Gastrocnemius medialis (tissue), 4 donors: ENCODE measurements around the gene TRAPPC2L. TPM values are rescaled to one million over a fixed set of nuclear protein-coding genes. Genes with fewer than 3 reads are reported as not detected.
"Not testable (repeated sequence)": the region's sequence is repeated elsewhere in the genome, so short reads cannot be mapped to it uniquely, and the experiment has no call there.

Experiments used
- ATAC-seq, 2 donors: fragments of 150-250 bp; one replicate each; pipeline ENCODE4 v1.9.1; 2016
- DNase-seq, 2 donors: peaks; one replicate each; pipeline ENCODE4 v3.0.0-alpha.2; 2019
- H3K27ac ChIP-seq, 4 donors: fragments of 200-600 bp; sonication (generic); 1 replicate in 1 of 4; 2 replicates in 3 of 4; pipeline ENCODE4 v1.5.1; 2016 to 2018; ENCODE audit warnings: mild to moderate bottlenecking in 2 of 4, moderate library complexity in 1 of 4
- H3K27me3 ChIP-seq, 3 donors: fragments of 200-600 bp; sonication (generic) in 2 of 3; 1 replicate in 1 of 3; 2 replicates in 2 of 3; pipeline versions ENCODE4 v1.5.1 to v1.6.0; 2016 to 2019; ENCODE audit warnings: mild to moderate bottlenecking in 1 of 3, moderate library complexity in 1 of 3
- H3K36me3 ChIP-seq, 2 donors: fragments of 200-600 bp; sonication (generic) in 1 of 2; one replicate each; pipeline ENCODE4 v1.5.1; 2017 to 2018
- H3K4me1 ChIP-seq, 2 donors: fragments of 200-600 bp; sonication (generic) in 1 of 2; one replicate each; pipeline ENCODE4 v1.5.1; 2016 to 2017; ENCODE audit warnings: mild to moderate bottlenecking in 2 of 2
- H3K4me3 ChIP-seq, 4 donors: fragments of 200-600 bp; sonication (generic) in 3 of 4; 1 replicate in 1 of 4; 2 replicates in 3 of 4; pipeline ENCODE4 v1.5.1; 2016 to 2019; ENCODE audit warnings: mild to moderate bottlenecking in 2 of 4
- H3K9me3 ChIP-seq, 3 donors: fragments of 200-600 bp; sonication (generic) in 2 of 3; 1 replicate in 1 of 3; 2 replicates in 2 of 3; pipeline ENCODE4 v1.5.1; 2016 to 2019
- CTCF ChIP-seq, 5 experiments: fragments of 450-650 bp in 3 of 5; fragments of 200-600 bp in 2 of 5; sonication (generic) in 2 of 5; IDR thresholded peaks in 4 of 5; conservative IDR thresholded peaks in 1 of 5; 1 replicate in 4 of 5; 2 replicates in 1 of 5; pipeline ENCODE4 v1.5.1; 2016 to 2019; ENCODE audit warnings: antibody characterized with exemption in 5 of 5, mild to moderate bottlenecking in 3 of 5, moderate library complexity in 3 of 5
- POLR2A ChIP-seq, 2 donors: fragments of 450-650 bp; IDR thresholded peaks; one replicate each; pipeline ENCODE4 v1.6.1; 2017; ENCODE audit warnings: antibody characterized with exemption in 2 of 2, mild to moderate bottlenecking in 2 of 2, moderate library complexity in 2 of 2
- in situ Hi-C, 4 donors: fragments of 200-750 bp; cut with MboI; loops; one replicate each; pipeline versions ENCODE4 v1.15.0 to v1.8.0; 2017; ENCODE audit warnings: low sequenced_read_pairs in 4 of 4
- intact Hi-C: fragments of 100-400 bp; cut with DNase I; formaldehyde crosslinking; loops from one replicate; pipeline ENCODE4 v1.15.1; 2023; ENCODE audit warnings: low total_unique reads
- total RNA-seq, 4 donors: library from RNA; depleted of rRNA; stranded (reverse); fragments of >200 nt; gene quantifications; one replicate each; pipeline versions ENCODE4 v1.1.0 to v1.2.3, GENCODE V29; 2016

TRAPPC2L gene
- total RNA-seq, 4 donors from 2014 or later, result 17.8 to 27.9 (median 20.5) TPM

DNA sequence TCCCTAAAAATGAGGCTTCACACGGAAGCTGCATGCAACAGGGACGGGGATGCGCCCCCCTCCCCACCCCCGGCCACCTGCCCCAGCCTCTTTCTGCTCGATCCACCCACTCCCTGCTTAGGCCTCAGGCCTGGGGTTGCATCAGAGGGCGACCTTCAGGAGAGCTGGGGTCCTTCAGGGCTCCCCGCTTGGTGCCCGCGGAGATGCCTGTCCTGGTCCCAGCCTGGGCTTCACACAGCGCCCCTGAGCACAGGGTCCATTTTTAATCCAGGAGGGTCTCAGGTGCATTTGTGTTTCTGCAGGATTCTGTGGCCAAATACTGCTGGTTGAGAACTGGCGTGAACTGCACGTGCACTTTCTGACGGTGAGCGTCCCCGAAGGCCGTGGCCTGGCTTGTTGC is 37.8 kb upstream of the TRAPPC2L start:
- in situ Hi-C loops, result no loop called here

GRCh38 chr16:88820385-88821025 is 36.4 kb upstream of the TRAPPC2L start:
- DNase-seq (no peak), ATAC-seq (no peak)
- in situ Hi-C loops, result no loop called here
- H3K4me1 ChIP-seq, result peaks cover 0 to 3% of the 10 kb centered on the region in 2 donors
- intact Hi-C loops, result no loop called here
- peaks cover 0 to 11% of the 10 kb centered on the region in 2 donors for H3K36me3 ChIP-seq
- H3K4me3 ChIP-seq, result no peak overlapping the region
- no peaks in the 10 kb centered on the region for H3K27me3 ChIP-seq
- TF ChIP-seq POLR2A (IDR thresholded peaks at IDR 0.05) (no peak), CTCF (IDR thresholded peaks at IDR 0.05 in 4 of 5, conservative IDR thresholded peaks at IDR 0.05 in 1 of 5) (no peak)
- no peak overlapping the region for H3K27ac ChIP-seq
- H3K9me3 ChIP-seq, result no peaks in the 10 kb centered on the region

More for the DNA sequence above, 37.8 kb upstream of the TRAPPC2L start:
- Histone ChIP-seq H3K27ac (no peak overlapping the region), H3K4me3 (no peak overlapping the region), H3K36me3 (peaks cover 0 to 7% of the 10 kb centered on the region in 2 donors), H3K9me3 (no peaks in the 10 kb centered on the region), H3K4me1 (peaks cover 0 to 3% of the 10 kb centered on the region in 2 donors), H3K27me3 (no peaks in the 10 kb centered on the region)
- no peak for ATAC-seq
- TF ChIP-seq POLR2A (IDR thresholded peaks at IDR 0.05) (no peak), CTCF (IDR thresholded peaks at IDR 0.05 in 4 of 5, conservative IDR thresholded peaks at IDR 0.05 in 1 of 5) (no peak)
- DNase-seq, result no peak
- intact Hi-C loops, result loop anchor here (10.0 kb wide), 2 partner anchors 276 to 954 kb away; partner anchors contain the start of genes ACSF3 and SLC7A5

GRCh38 chr16:88821168-88821850 is 35.6 kb upstream of the TRAPPC2L start:
- Histone ChIP-seq H3K4me1 (no peaks in the 10 kb centered on the region), H3K36me3 (peaks cover 0 to 11% of the 10 kb centered on the region in 2 donors), H3K27me3 (no peaks in the 10 kb centered on the region), H3K27ac (no peak overlapping the region), H3K4me3 (no peak overlapping the region), H3K9me3 (no peaks in the 10 kb centered on the region)
- DNase-seq, result no peak
- in situ Hi-C loops, result no loop called here
- ATAC-seq, result no peak
- intact Hi-C loops, result no loop called here
- TF ChIP-seq CTCF (IDR thresholded peaks at IDR 0.05 in 4 of 5, conservative IDR thresholded peaks at IDR 0.05 in 1 of 5), result no peak
- no peak for TF ChIP-seq POLR2A (IDR thresholded peaks at IDR 0.05)

- intact Hi-C loops (no loop called here), in situ Hi-C loops (no loop called here)
- DNase-seq (no peak), ATAC-seq (no peak)
- Histone ChIP-seq H3K36me3 (peaks cover 0 to 11% of the 10 kb centered on the region in 2 donors), H3K4me1 (no peaks in the 10 kb centered on the region), H3K27ac (no peak overlapping the region), H3K9me3 (no peaks in the 10 kb centered on the region), H3K27me3 (no peaks in the 10 kb centered on the region), H3K4me3 (no peak overlapping the region)
- TF ChIP-seq CTCF (IDR thresholded peaks at IDR 0.05 in 4 of 5, conservative IDR thresholded peaks at IDR 0.05 in 1 of 5) (no peak), POLR2A (IDR thresholded peaks at IDR 0.05) (no peak)
These were observed 34.5 kb upstream of the TRAPPC2L start for GRCh38 chr16:88822281-88823040.

- H3K4me3 ChIP-seq, in situ Hi-C loops, H3K9me3 ChIP-seq, intact Hi-C loops, H3K27me3 ChIP-seq, ATAC-seq, H3K4me1 ChIP-seq, DNase-seq, H3K27ac ChIP-seq: not testable (repeated sequence)
- peaks cover 0 to 11% of the 10 kb centered on the region in 2 donors for H3K36me3 ChIP-seq
These were observed 33.3 kb upstream of the TRAPPC2L start for GRCh38 chr16:88823646-88824045.
